ENCODE results near the gene MBNL1.
"Not testable (repeated sequence)": the region's sequence is repeated elsewhere in the genome, so short reads cannot be mapped to it uniquely, and the experiment has no call there.

MBNL1 gene

GRCh38 chr3:152355744-152356665, 87.3 kb downstream of the MBNL1 start:
- peak; percentile 37 for DNase-seq

GRCh38 chr3:152356870-152357276, 88.1 kb downstream of the MBNL1 start:
- no peak for DNase-seq

GRCh38 chr3:152357587-152357986, 88.9 kb downstream of the MBNL1 start:
- no peak for DNase-seq

- no peak for DNase-seq
Measured at GRCh38 chr3:152359385-152360248, 90.9 kb downstream of the MBNL1 start.

GRCh38 chr3:152360302-152360701, 91.6 kb downstream of the MBNL1 start:
- no peak for DNase-seq

- no peak for DNase-seq
Measured at GRCh38 chr3:152360966-152361365, 92.2 kb downstream of the MBNL1 start.

GRCh38 chr3:152362086-152362485, 93.4 kb downstream of the MBNL1 start:
- no peak for DNase-seq

GRCh38 chr3:152364237-152364636, 95.5 kb downstream of the MBNL1 start:
- DNase-seq = no peak

- no peak for DNase-seq
Measured at GRCh38 chr3:152365126-152365525, 96.4 kb downstream of the MBNL1 start.

- peak; percentile 68 for DNase-seq
Measured at GRCh38 chr3:152365766-152366593, 97.3 kb downstream of the MBNL1 start.

- not testable (repeated sequence) for DNase-seq
Measured at GRCh38 chr3:152367192-152367591, 98.5 kb downstream of the MBNL1 start.

- not testable (repeated sequence) for DNase-seq
Measured at GRCh38 chr3:152372633-152373032, 103.9 kb downstream of the MBNL1 start.

- no peak for DNase-seq
Measured at GRCh38 chr3:152373379-152373778, 104.7 kb downstream of the MBNL1 start.

GRCh38 chr3:152374262-152374990, 105.7 kb downstream of the MBNL1 start:
- peak; percentile 47 for DNase-seq

GRCh38 chr3:152375546-152375945, 106.8 kb downstream of the MBNL1 start:
- peak; percentile 53 for DNase-seq

- DNase-seq = peak; percentile 91
Measured at GRCh38 chr3:152376351-152377183, 107.8 kb downstream of the MBNL1 start.

GRCh38 chr3:152377184-152377570, 108.4 kb downstream of the MBNL1 start:
- no peak for DNase-seq

GRCh38 chr3:152379415-152380042, 110.8 kb downstream of the MBNL1 start:
- DNase-seq = no peak

- no peak for DNase-seq
Measured at GRCh38 chr3:152380043-152380442, 111.3 kb downstream of the MBNL1 start.

- no peak for DNase-seq
Measured at GRCh38 chr3:152381881-152382295, 113.2 kb downstream of the MBNL1 start.

All from fibroblast of upper back skin (primary cell).